Brain pericyte (primary cell): ENCODE results near the gene CSN2.
A peak's percentile ranks its signal among the peaks of the same experiment; 100 is the strongest.
"Not testable (repeated sequence)": the region's sequence is repeated elsewhere in the genome, so short reads cannot be mapped to it uniquely, and the experiment has no call there.

Experiments used
- DNase-seq: peaks from one replicate; pipeline ENCODE4 v3.0.0-alpha.2; 2012; ENCODE audit warnings: low read depth, low spot score

CSN2 gene

GRCh38 chr4:69965628-69966027 lies at the start of gene CSN2:
Gene CSN2, minus strand, starts transcription at chr4:69965728. Its CDS starts 4,733 bp downstream, at chr4:69960995.
- DNase-seq = no peak

GRCh38 chr4:70008771-70009170 lies 43.2 kb upstream of the CSN2 start:
- DNase-seq = no peak

GRCh38 chr4:70002507-70002906 lies 37.0 kb upstream of the CSN2 start:
- no peak for DNase-seq

GRCh38 chr4:70000711-70001110 lies 35.2 kb upstream of the CSN2 start:
- no peak for DNase-seq

- no peak for DNase-seq
Observed at GRCh38 chr4:69999420-69999819, 33.9 kb upstream of the CSN2 start.

- DNase-seq = no peak
Observed at GRCh38 chr4:69995526-69996016, 30.0 kb upstream of the CSN2 start, which contains the start of gene STATH. Gene STATH, plus strand, starts transcription at chr4:69995966. Its CDS starts 2,472 bp downstream, at chr4:69998438.

GRCh38 chr4:69994782-69995181 lies 29.3 kb upstream of the CSN2 start:
- no peak for DNase-seq

- DNase-seq = no peak
Observed at GRCh38 chr4:69991016-69991415, 25.5 kb upstream of the CSN2 start.

GRCh38 chr4:69986663-69987062 lies 21.1 kb upstream of the CSN2 start:
- DNase-seq = no peak

- DNase-seq = peak; percentile 21
Observed at GRCh38 chr4:69984030-69984443, 18.5 kb upstream of the CSN2 start.

GRCh38 chr4:69977582-69977981 lies 12.1 kb upstream of the CSN2 start:
- no peak for DNase-seq

- DNase-seq = no peak
Observed at GRCh38 chr4:69974631-69975030, 9.1 kb upstream of the CSN2 start.

GRCh38 chr4:69970071-69970470 lies 4.5 kb upstream of the CSN2 start:
- no peak for DNase-seq

- DNase-seq = no peak
Observed at GRCh38 chr4:69957209-69957608, 8.3 kb downstream of the CSN2 start.

GRCh38 chr4:69951602-69952001 lies 13.9 kb downstream of the CSN2 start:
- DNase-seq = no peak

GRCh38 chr4:69936566-69936965 lies 29.0 kb downstream of the CSN2 start:
- no peak for DNase-seq

GRCh38 chr4:69934150-69934549 lies 31.4 kb downstream of the CSN2 start:
- no peak for DNase-seq

- DNase-seq = no peak
Observed at GRCh38 chr4:69930768-69931167, 34.8 kb downstream of the CSN2 start, which contains the start of gene CSN1S1. Gene CSN1S1, plus strand, starts transcription at chr4:69931068. Its CDS starts 1,488 bp downstream, at chr4:69932556.

- not testable (repeated sequence) for DNase-seq
Observed at GRCh38 chr4:69923782-69924410, 41.6 kb downstream of the CSN2 start.

- no peak for DNase-seq
Observed at GRCh38 chr4:69920874-69921273, 44.7 kb downstream of the CSN2 start.

GRCh38 chr4:69910016-69910782 lies 55.3 kb downstream of the CSN2 start:
- DNase-seq = peak; percentile 24

- DNase-seq = no peak
Observed at GRCh38 chr4:69909195-69909594, 56.3 kb downstream of the CSN2 start.

- no peak for DNase-seq
Observed at GRCh38 chr4:69907151-69907550, 58.4 kb downstream of the CSN2 start.
